BJ (cell line): ENCODE measurements around the gene METTL15. TPM values are rescaled to one million over a fixed set of nuclear protein-coding genes. Genes with fewer than 3 reads are reported as not detected.

Experiments used
- CTCF ChIA-PET: fragments of 350-600 bp; formaldehyde crosslinking; extraction: SDS; loops from one replicate; lab custom pipeline; 2021; ENCODE audit warnings: antibody characterized with exemption, inconsistent platforms; lab: Yijun Ruan, JAX
- POLR2A ChIA-PET: fragments of 300-600 bp; sonication (Branson Sonifier 250); formaldehyde crosslinking; extraction: SDS; loops from one replicate; lab custom pipeline; 2021; ENCODE audit warnings: antibody characterized with exemption; lab: Charles Lee
- DNase-seq: peaks from one replicate; pipeline ENCODE4 v3.0.0-alpha.2; 2011; ENCODE audit warnings: low read depth
- H3K27me3 ChIP-seq: 2 replicates; pipeline ENCODE4 v1.6.0; 2011; ENCODE audit warnings: low read length; ENCODE audit not compliant: control insufficient read depth, insufficient read depth
- H3K36me3 ChIP-seq: 2 replicates; pipeline ENCODE4 v1.5.1; 2011; ENCODE audit warnings: low read length; ENCODE audit not compliant: control insufficient read depth, insufficient read depth
- H3K4me3 ChIP-seq: 2 replicates; pipeline ENCODE4 v1.5.1; 2011; ENCODE audit warnings: low read depth, mild to moderate bottlenecking, control low read depth, low read length
- polyA plus RNA-seq: library from polyadenylated mRNA; depleted of rRNA; stranded (reverse); fragments of >200 nt; gene quantifications from 2 replicates; pipeline ENCODE4 v1.2.3, GENCODE V29; 2011
- TF ChIP-seq, protein P1 (sequence below): IDR thresholded peaks from 2 replicates; pipeline ENCODE4 v1.5.1; 2011; ENCODE audit warnings: low read depth, mild to moderate bottlenecking, control low read depth, inconsistent platforms, low read length, moderate library complexity; ENCODE audit not compliant: insufficient read depth

Gene METTL15
- polyA plus RNA-seq, 1 experiment, result 7.0 TPM

DNA sequence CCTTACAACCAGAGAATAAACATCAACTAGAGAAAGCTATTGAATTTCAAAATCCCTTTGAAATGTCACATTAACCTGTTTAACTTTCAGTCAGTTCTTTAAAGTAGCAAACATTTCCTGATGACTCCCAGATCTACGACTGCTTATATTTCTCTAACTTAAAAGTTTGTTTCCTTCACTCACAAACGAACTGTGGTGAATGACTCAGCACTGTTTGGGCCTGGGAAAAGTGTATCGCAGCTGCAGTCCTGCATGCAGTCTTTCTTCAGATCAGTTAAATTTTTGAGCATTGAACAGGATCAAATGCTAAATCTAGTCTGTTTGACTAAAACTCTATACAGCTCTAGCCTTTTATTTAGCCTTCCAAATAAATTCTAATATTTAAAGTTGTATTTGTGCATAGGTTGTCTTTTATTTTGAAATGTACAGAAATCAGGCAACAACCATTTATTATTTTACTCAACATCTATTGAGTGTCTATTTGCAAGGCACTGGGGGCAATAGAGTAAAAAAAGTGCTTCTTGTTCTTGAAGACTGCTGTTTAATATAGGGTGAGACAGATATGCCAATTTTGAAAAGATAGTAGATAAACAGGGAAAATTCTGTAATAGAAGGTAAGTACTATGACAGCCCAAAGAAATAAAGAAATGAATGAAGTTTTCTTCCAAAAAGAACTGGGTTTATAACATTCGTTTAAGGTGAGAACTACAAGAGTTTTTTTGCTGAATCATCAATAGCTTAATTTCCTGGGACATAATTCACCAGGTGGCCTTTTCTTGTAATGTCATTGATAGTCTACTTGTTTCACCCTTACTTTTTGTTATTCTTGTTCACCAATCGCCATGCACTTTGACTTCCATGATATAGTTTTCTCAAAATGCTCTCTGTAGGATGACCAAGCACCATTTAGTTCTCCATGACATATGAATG, 235.4 kb downstream of the METTL15 start:
- DNase-seq, result peak; percentile 59
- Histone ChIP-seq H3K27me3 (no peaks in the 10 kb centered on the region), H3K4me3 (no peak overlapping the region), H3K36me3 (no peaks in the 10 kb centered on the region)
- CTCF ChIA-PET, result interaction anchor here (1.8 kb wide), 1 partner anchor 19 kb away, joined by 6 read pairs; no protein-coding TSS in a partner anchor
- TF ChIP-seq, protein P1, sequence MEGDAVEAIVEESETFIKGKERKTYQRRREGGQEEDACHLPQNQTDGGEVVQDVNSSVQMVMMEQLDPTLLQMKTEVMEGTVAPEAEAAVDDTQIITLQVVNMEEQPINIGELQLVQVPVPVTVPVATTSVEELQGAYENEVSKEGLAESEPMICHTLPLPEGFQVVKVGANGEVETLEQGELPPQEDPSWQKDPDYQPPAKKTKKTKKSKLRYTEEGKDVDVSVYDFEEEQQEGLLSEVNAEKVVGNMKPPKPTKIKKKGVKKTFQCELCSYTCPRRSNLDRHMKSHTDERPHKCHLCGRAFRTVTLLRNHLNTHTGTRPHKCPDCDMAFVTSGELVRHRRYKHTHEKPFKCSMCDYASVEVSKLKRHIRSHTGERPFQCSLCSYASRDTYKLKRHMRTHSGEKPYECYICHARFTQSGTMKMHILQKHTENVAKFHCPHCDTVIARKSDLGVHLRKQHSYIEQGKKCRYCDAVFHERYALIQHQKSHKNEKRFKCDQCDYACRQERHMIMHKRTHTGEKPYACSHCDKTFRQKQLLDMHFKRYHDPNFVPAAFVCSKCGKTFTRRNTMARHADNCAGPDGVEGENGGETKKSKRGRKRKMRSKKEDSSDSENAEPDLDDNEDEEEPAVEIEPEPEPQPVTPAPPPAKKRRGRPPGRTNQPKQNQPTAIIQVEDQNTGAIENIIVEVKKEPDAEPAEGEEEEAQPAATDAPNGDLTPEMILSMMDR, result no peak
- POLR2A ChIA-PET, result no interaction called here

DNA sequence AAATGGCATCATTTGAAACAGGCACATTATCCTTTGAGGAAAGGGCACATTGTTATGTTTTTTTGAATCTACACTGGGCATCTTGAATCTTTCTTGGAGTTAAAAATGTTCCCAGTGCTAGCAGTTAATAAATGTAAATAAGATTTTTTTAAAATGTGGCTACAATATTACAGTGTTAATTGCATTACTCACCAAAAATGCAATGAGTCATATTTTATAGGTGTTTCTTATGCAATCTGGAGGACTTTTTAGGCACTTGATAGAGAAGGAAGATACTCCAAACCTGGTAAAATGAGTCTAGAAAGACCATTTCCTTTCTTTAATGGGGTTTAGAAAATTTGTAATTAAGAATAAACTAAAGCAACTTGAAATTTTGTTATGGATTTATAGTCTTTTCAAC, 238.0 kb downstream of the METTL15 start:
- POLR2A ChIA-PET, result no interaction called here
- no peak overlapping the region for H3K4me3 ChIP-seq
- no peaks in the 10 kb centered on the region for H3K27me3 ChIP-seq
- CTCF ChIA-PET, result no interaction called here
- H3K36me3 ChIP-seq, result no peaks in the 10 kb centered on the region
- TF ChIP-seq, protein P1, result no peak
- DNase-seq, result no peak

DNA sequence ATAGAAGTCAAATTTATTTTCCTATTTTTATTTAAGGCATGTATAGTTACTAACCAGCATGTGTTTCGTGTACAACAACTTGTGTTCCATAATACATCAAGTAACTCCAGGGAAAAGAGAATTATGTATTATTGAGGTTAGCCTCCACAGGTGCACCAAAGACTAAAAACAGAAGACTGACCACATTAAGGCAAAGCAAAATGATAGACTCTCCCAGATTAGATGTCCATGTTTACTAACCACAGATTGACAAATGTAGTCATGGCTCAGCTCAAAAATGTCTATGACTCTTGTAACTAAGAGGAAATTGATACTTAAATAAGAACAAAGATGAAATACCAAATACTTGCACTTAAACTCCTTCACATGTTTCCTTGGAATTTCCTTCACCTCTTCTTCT, 238.5 kb downstream of the METTL15 start:
- no peaks in the 10 kb centered on the region for H3K27me3 ChIP-seq
- no peaks in the 10 kb centered on the region for H3K36me3 ChIP-seq
- H3K4me3 ChIP-seq, result no peak overlapping the region
- POLR2A ChIA-PET, result no interaction called here
- no peak for DNase-seq
- CTCF ChIA-PET, result interaction anchor here (0.5 to 1.4 kb wide), 2 partner anchors 9 to 17 kb away, joined by 3 read pairs; no protein-coding TSS in a partner anchor
- TF ChIP-seq, protein P1, result no peak

DNA sequence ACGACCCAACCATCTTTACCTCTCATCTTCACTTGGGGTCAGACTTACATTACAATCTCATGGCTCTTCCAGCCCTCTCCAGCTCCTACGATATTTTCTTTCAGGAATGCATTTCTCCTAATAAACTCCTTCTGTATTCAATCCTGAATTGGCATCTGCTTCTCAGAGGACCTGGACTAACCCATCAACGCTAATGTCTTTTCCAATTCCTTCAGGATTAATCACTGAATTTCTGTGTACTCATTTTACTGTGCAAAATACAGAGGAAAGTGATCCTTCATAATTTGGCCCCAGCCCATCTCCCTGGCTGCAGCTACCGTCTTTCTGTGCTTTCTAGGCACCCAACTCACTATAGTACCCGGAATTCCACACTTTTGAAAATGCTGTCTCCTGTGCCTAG, 239.2 kb downstream of the METTL15 start:
- Histone ChIP-seq H3K4me3 (no peak overlapping the region), H3K36me3 (no peaks in the 10 kb centered on the region), H3K27me3 (no peaks in the 10 kb centered on the region)
- TF ChIP-seq, protein P1, result no peak
- ChIA-PET POLR2A (no interaction called here), CTCF (interaction anchor here (0.5 to 1.4 kb wide), 2 partner anchors 9 to 17 kb away, joined by 3 read pairs; no protein-coding TSS in a partner anchor)
- DNase-seq, result no peak

DNA sequence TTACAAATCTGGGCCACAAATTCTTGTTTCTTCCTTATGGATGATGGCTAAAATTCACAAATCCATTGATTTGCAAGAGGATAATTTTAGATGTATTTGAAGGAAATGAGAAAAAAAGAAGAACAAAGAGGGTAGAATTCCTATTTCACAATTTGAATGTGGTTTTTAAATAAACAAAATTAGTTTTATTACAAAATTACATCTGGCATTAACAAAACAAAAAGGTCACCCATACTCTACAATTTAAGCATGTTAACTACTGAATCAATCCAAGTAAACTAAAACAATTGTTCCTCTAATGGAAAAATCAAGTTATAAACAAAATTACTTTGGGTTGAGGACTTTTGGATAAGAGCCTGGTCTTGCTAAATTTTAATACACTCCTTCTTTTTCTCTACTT, 242.0 kb downstream of the METTL15 start:
- Histone ChIP-seq H3K27me3 (no peaks in the 10 kb centered on the region), H3K4me3 (no peak overlapping the region), H3K36me3 (no peaks in the 10 kb centered on the region)
- POLR2A ChIA-PET, result no interaction called here
- TF ChIP-seq, protein P1, result no peak
- DNase-seq, result no peak
- CTCF ChIA-PET, result interaction anchor here (1.7 kb wide), 1 partner anchor 11 kb away, joined by 4 read pairs; no protein-coding TSS in a partner anchor
